Measurements from ENCODE around the gene ZNF804A.

- TF ChIP-seq POU2F2 (IDR thresholded peaks at IDR 0.05; ENCODE audit: low read depth, low read length) (no peak), POLR2A (IDR thresholded peaks at IDR 0.05; ENCODE audit: low read depth, low read length) (no peak), TAF1 (IDR thresholded peaks at IDR 0.05; ENCODE audit: low read depth, low read length) (no peak), POLR2AphosphoS5 (IDR thresholded peaks at IDR 0.05; ENCODE audit: low read depth, low read length) (no peak), SPI1 (IDR thresholded peaks at IDR 0.05; ENCODE audit: low read depth, low read length) (no peak)
These were observed 157.8 kb downstream of the ZNF804A start for GRCh38 chr2:184756161-184756560.

All from GM12891 (cell line).